Fibroblast of pulmonary artery (primary cell): ENCODE measurements around the gene RUBCN.
"Not testable (repeated sequence)": the region's sequence is repeated elsewhere in the genome, so short reads cannot be mapped to it uniquely, and the experiment has no call there.

Experiments
- DNase-seq: peaks from one replicate; pipeline ENCODE4 v3.0.0-alpha.2; 2010; ENCODE audit warnings: low read depth
- H3K4me3 ChIP-seq: replicated peaks from 2 replicates; pipeline ENCODE4 v1.5.1; 2011; ENCODE audit warnings: low read depth, mild to moderate bottlenecking, control low read depth, low read length, moderate library complexity
- CTCF ChIP-seq: IDR thresholded peaks from 2 replicates; pipeline ENCODE4 v1.5.1; 2011; ENCODE audit warnings: mild to moderate bottlenecking, control low read depth, low read length, inconsistent platforms; ENCODE audit errors: missing control alignments

The RUBCN gene

GRCh38 chr3:197675951-197676350 is 60.8 kb downstream of the RUBCN start:
- DNase-seq: no peak
- no peak for TF ChIP-seq CTCF
- H3K4me3 ChIP-seq: no peak overlapping the region

GRCh38 chr3:197675563-197675860 is 61.2 kb downstream of the RUBCN start:
- TF ChIP-seq CTCF: no peak
- DNase-seq: no peak
- no peak overlapping the region for H3K4me3 ChIP-seq

- DNase-seq: no peak
- TF ChIP-seq CTCF: no peak
- H3K4me3 ChIP-seq: no peak overlapping the region
Observed at GRCh38 chr3:197674741-197675562, 61.8 kb downstream of the RUBCN start.

GRCh38 chr3:197673170-197673569 is 63.5 kb downstream of the RUBCN start:
- no peak for DNase-seq
- no peak for TF ChIP-seq CTCF

GRCh38 chr3:197670361-197670760 is 66.3 kb downstream of the RUBCN start:
- no peak overlapping the region for H3K4me3 ChIP-seq
- no peak for DNase-seq
- TF ChIP-seq CTCF: no peak

More at GRCh38 chr3:197673170-197673569, 63.5 kb downstream of the RUBCN start:
- H3K4me3 ChIP-seq: no peak overlapping the region

GRCh38 chr3:197667968-197668367 is 68.7 kb downstream of the RUBCN start:
- no peak for TF ChIP-seq CTCF
- no peak for DNase-seq
- no peak overlapping the region for H3K4me3 ChIP-seq

- H3K4me3 ChIP-seq, DNase-seq: not testable (repeated sequence)
Observed at GRCh38 chr3:197667293-197667692, 69.4 kb downstream of the RUBCN start.

- H3K4me3 ChIP-seq, DNase-seq: not testable (repeated sequence)
Observed at GRCh38 chr3:197666221-197666842, 70.4 kb downstream of the RUBCN start.

- H3K4me3 ChIP-seq, DNase-seq: not testable (repeated sequence)
Observed at GRCh38 chr3:197665549-197665948, 71.2 kb downstream of the RUBCN start.

GRCh38 chr3:197665142-197665491 is 71.6 kb downstream of the RUBCN start:
- DNase-seq: not testable (repeated sequence)
- peak overlapping the region; percentile 31 for H3K4me3 ChIP-seq

GRCh38 chr3:197664414-197665141 is 72.1 kb downstream of the RUBCN start:
- H3K4me3 ChIP-seq: peak overlapping the region; percentile 31
- DNase-seq: not testable (repeated sequence)
